ENCODE measurements around the gene KRTAP9-1.

- TF ChIP-seq MNT (conservative IDR thresholded peaks at IDR 0.05) (no peak), TAF1 (IDR thresholded peaks at IDR 0.05; ENCODE audit: control insufficient read depth, extremely low read depth, insufficient read depth, low read length, severe bottlenecking) (no peak), EZH2 (IDR thresholded peaks at IDR 0.05; ENCODE audit: borderline replicate concordance, low read depth, low read length) (no peak), CTCF (IDR thresholded peaks at IDR 0.05 in 2 of 3, conservative IDR thresholded peaks at IDR 0.05 in 1 of 3; ENCODE audit: insufficient read depth in 2 of 3, low read depth in 1 of 3, low read length in 3 of 3) (no peak), STAT6 (CRISPR knock-in tag; IDR thresholded peaks at IDR 0.05) (no peak), HDAC6 (IDR thresholded peaks at IDR 0.05; ENCODE audit: low read depth, low read length) (no peak), USF1 (CRISPR knock-in tag; IDR thresholded peaks at IDR 0.05) (no peak), MEIS2 (IDR thresholded peaks at IDR 0.05; ENCODE audit: partially characterized antibody) (no peak)
Measured at GRCh38 chr17:41171886-41172285, 17.8 kb upstream of the KRTAP9-1 start.
